NCI-H146 treated with DMSO at 0.1 percent for 48 hours (cell line): Measurements from ENCODE around the gene AOAH.

Source experiments
- DNase-seq: peaks from one replicate; lab custom pipeline; 2025; ENCODE audit not compliant: unreplicated experiment; lab: John Stamatoyannopoulos, UW

Gene AOAH

GRCh38 chr7:36723951-36724664 is at the start of gene AOAH:
AOAH (minus strand) TSS chr7:36724494; CDS start chr7:36724148, 346 bp downstream.
- no peak for DNase-seq

GRCh38 chr7:36766451-36766850 is 42.2 kb upstream of the AOAH start:
- no peak for DNase-seq

GRCh38 chr7:36765605-36766004 is 41.3 kb upstream of the AOAH start:
- no peak for DNase-seq

GRCh38 chr7:36764929-36765328 is 40.6 kb upstream of the AOAH start:
- no peak for DNase-seq

- no peak for DNase-seq
Observed at GRCh38 chr7:36763132-36763816, 39.0 kb upstream of the AOAH start.

- DNase-seq: no peak
Observed at GRCh38 chr7:36762394-36762793, 38.1 kb upstream of the AOAH start.

DNA sequence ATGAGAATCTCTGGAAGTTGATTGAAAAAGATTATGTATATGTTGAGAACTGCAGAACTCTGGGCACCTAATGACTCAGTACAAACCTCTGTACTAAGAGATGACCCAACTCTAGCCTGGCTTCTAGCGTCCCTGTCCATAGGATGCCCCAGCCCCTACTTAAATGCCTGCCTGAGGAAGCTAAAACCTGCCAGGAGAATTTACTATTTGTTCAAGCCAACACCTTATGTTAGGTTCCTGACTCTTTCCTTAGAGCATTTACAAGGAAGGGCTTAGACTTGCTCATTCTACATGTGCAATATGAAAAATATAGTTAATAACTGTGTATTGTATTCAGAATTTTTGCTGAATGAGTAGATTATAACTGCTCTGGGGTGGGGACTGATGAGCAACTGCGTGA is 37.5 kb upstream of the AOAH start:
- no peak for DNase-seq

DNA sequence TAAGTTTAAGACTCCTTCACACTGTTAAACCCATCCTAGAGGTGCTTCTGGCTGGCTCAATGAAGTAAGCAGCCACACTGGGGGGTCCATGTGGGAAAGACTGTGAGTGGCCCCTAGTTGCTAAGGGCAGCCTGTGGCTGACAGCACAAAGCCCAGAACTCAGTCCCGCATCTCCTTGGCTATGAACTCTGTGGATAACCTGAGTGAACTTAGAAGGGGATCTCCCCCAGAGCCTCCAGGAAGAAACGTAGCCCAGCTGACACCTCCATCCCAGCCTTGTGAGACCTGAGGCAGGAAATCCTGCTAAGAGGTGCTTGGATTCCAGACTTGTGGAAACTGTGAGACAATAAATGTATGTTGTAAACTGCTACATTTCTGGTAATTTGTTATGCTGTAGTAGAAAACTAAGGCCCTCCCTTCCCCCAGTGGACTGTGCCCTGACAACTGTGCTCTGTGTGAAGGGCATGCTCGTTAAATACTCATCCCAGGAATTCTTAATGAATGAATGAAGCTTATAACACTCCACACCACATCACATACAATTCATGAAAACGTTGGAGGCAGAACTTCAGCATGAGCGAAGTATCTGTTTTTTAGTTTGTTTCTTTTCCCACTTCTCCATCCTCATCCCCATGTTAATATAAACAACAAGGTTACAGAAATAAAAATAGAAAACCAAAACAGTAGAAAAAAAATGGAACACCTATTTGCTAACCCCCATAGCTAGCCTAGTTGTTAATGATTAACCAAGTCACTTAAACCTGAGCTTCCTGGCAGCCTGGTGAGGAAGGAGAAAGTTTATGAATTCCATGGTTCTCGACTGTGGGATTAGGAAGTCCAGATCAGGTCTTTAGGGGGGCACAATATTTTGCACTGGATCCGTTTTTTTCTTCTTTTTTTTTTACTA is 36.8 kb upstream of the AOAH start:
- no peak for DNase-seq

GRCh38 chr7:36758879-36759278 is 34.6 kb upstream of the AOAH start:
- DNase-seq: no peak

DNA sequence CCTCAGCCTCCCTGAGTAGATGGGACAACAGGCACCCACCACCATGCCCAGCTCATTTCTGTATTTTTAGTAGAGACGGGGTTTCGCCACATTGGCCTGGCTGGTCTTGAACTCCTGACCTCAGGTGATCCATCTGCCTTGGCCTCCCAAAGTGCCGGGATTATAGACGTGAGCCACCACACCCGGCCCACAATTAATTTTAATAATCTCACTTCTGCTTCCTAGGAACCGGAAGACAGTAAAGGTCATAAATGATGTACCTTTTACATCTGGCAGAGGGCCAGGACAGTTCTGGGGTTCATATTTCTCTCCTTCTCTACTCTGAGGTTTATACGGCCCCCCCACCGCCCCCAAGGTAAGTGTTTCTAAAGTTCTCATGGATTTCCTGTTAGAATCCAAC is 31.2 kb upstream of the AOAH start:
- no peak for DNase-seq

DNA sequence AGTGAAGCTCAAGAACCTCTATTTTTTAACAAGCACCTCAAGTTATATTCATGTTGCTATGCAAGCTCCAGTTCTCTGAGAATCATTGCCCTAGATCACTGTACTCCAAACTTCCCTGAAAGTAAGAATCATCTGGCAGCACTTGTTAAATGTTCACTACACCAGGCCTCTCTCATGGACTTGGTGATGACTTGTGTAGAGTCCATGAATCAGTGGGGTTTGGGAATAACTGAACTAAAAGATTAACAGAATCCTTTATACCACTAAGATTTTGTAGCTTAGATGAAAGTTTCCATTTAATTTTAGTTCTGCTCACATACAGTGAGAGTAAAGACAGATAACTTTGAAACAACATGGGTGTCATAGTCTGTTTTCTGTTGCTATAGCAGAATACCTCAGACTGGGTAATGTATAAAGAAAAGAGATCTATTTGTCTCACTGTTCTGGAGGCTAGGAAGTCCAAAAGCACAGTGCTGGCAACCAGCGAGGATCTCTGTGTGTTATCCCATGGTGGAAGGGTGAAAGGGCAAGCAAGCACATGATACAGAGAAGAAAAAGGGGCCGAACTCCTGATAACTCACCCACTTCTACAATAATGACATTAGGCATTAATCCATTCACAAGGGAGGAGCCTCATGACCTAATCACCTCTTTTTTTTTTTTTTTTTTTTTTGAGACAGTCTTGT is 27.9 kb upstream of the AOAH start:
- no peak for DNase-seq

DNA sequence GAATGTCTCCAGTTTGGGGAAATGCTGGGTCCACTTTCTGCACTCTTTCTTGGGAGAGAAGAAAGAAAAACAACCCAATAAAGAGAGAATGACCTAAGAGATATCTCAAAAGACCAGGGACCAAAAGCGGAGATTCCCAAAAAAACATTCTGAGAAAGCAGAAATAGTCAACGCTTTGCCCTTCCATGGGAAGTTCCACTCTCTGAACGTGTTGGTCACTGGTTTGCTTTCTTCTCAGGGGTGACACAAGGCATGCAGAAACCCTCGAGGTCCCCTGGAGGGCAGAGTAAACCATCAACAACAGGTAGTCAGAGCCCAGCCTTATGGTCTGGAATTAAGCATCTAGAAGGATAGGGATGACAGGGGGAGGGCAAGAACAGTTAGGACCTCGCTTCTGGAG is 26.2 kb upstream of the AOAH start:
- DNase-seq: no peak

DNA sequence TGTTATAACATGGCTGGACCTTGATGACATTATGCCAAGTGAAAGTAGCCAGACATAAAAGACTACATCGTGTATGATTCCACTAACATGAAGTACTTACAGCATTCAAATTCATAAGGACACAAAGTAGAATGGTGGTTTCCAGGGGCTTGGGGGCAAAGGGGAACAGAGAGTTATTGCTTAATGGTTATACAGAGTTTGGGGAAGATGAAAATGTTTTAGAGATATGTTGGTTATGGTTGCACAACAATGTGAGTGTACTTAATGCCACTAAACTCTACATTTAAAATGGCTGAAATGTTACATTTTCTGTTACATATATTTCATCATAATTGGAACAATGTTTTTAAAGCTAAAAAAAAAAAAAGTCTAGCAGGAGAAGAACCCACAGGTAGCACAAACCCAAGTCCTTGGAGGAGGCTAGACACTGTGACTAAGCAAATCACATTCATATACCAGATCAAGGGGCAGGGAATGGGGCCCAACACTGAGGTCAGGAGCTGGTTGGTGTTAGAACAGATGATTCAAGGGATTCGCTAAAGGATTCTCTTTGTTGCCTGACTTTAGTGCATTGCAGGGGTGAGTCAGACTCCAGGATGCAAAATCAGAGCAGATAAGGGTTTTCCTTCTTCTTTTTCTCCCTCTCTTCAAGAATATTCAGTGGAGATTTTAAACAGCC is 25.1 kb upstream of the AOAH start:
- no peak for DNase-seq

- no peak for DNase-seq
Observed at GRCh38 chr7:36748017-36748487, 23.8 kb upstream of the AOAH start.

GRCh38 chr7:36747280-36748016 is 23.2 kb upstream of the AOAH start:
- no peak for DNase-seq

DNA sequence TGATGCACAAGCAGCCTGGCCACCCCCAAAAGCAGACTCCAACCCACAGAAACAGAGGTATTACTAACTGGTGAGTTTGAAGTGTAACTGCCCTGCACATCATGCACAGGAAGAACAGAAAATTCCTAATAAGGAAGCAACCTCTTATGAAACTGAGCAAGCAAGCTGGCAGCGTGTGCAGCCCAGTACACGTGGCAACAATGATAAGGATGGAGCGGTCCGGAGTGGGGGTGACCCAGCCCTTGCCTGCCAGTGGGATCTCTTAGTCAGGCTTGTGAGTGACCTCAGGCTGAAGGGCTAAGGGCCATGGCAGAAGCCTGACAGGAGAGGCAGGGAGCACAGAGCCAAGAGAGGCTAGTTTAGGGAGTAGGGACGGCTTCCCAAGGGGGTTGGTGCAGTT is 22.1 kb upstream of the AOAH start:
- DNase-seq: no peak

- DNase-seq: no peak
Observed at GRCh38 chr7:36742911-36743775, 18.8 kb upstream of the AOAH start.

- DNase-seq: no peak
Observed at GRCh38 chr7:36741866-36742265, 17.6 kb upstream of the AOAH start.

DNA sequence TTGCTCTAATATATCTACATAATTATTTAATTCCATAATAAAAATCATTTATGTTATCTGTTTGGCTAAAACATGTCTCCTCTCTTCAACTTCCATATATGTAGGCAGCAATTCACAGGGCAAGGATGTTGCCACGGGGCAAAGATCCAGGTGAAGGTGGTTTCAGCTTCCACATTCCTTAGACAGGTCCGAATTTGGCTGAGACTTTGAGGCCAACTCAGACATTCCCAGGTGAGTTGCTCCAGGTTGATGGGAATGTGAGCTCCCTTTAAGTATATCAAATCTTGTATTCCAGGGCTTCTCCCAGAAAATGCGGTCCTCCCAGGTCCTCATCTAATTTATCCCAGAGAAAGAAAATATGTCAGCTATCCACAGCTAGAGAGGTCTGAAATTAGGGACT is 15.1 kb upstream of the AOAH start:
- DNase-seq: no peak
